HG03520 (cell line): ENCODE measurements around the gene IL7R.

ENCODE experiments used
- ATAC-seq: cut with Tn5 transposase; IDR thresholded peaks from one replicate; pipeline ENCODE4 v1.9.1; 2021; ENCODE audit warnings: mild to moderate bottlenecking, moderate library complexity; ENCODE audit not compliant: unreplicated experiment

IL7R gene

GRCh38 chr5:35856765-35857351 is at the start of gene IL7R:
Gene IL7R (plus strand): TSS chr5:35856891. CDS start chr5:35856978, 87 bp downstream.
- peak; percentile 42 for ATAC-seq

- ATAC-seq, result no peak
Measured at GRCh38 chr5:35810601-35811000, 46.1 kb upstream of the IL7R start.

GRCh38 chr5:35811108-35811741 is 45.5 kb upstream of the IL7R start:
- ATAC-seq, result no peak

- ATAC-seq, result no peak
Measured at GRCh38 chr5:35813521-35813920, 43.2 kb upstream of the IL7R start.

- ATAC-seq, result peak; percentile 94
Measured at GRCh38 chr5:35815089-35815936, 41.4 kb upstream of the IL7R start.

GRCh38 chr5:35816881-35817521 is 39.7 kb upstream of the IL7R start:
- ATAC-seq, result no peak

- no peak for ATAC-seq
Measured at GRCh38 chr5:35819026-35819425, 37.7 kb upstream of the IL7R start.

GRCh38 chr5:35819668-35820067 is 37.0 kb upstream of the IL7R start:
- ATAC-seq, result no peak

GRCh38 chr5:35820735-35821134 is 36.0 kb upstream of the IL7R start:
- no peak for ATAC-seq

- ATAC-seq, result no peak
Measured at GRCh38 chr5:35821513-35821912, 35.2 kb upstream of the IL7R start.

- ATAC-seq, result no peak
Measured at GRCh38 chr5:35822511-35822910, 34.2 kb upstream of the IL7R start.

- no peak for ATAC-seq
Measured at GRCh38 chr5:35823347-35824098, 33.2 kb upstream of the IL7R start.

GRCh38 chr5:35826056-35826455 is 30.6 kb upstream of the IL7R start:
- ATAC-seq, result no peak

- ATAC-seq, result no peak
Measured at GRCh38 chr5:35826554-35826953, 30.1 kb upstream of the IL7R start.

- ATAC-seq, result no peak
Measured at GRCh38 chr5:35828082-35828598, 28.6 kb upstream of the IL7R start.

GRCh38 chr5:35830587-35830986 is 26.1 kb upstream of the IL7R start:
- ATAC-seq, result no peak

- ATAC-seq, result no peak
Measured at GRCh38 chr5:35832762-35833161, 23.9 kb upstream of the IL7R start.

GRCh38 chr5:35833224-35833623 is 23.5 kb upstream of the IL7R start:
- ATAC-seq, result no peak

GRCh38 chr5:35835796-35836742 is 20.6 kb upstream of the IL7R start:
- ATAC-seq, result no peak
